MM.1S (cell line): ENCODE results near the gene METTL16.

Experiments
- DNase-seq: peaks from one replicate; pipeline ENCODE4 v3.0.0-alpha.2; 2015
- H2AFZ ChIP-seq: fragments of 300-600 bp; sonication (generic); 2 replicates; pipeline ENCODE4 v1.6.0; 2016; ENCODE audit warnings: antibody characterized with exemption, low read length
- H3F3A ChIP-seq: fragments of 300-600 bp; sonication (generic); 2 replicates; pipeline ENCODE4 v1.6.1; 2016; ENCODE audit warnings: mild to moderate bottlenecking, antibody characterized with exemption, low read length, moderate library complexity, mixed read lengths; ENCODE audit not compliant: insufficient read depth
- H3K27ac ChIP-seq: fragments of 300-600 bp; sonication (generic); 2 replicates; pipeline ENCODE4 v1.5.1; 2016; ENCODE audit warnings: mild to moderate bottlenecking, low read length
- H3K27me3 ChIP-seq: fragments of 300-600 bp; sonication (generic); replicated peaks from 2 replicates; pipeline ENCODE4 v1.6.0; 2016; ENCODE audit warnings: low read length; ENCODE audit not compliant: insufficient read depth
- H3K36me3 ChIP-seq: fragments of 300-600 bp; sonication (generic); replicated peaks from 2 replicates; pipeline ENCODE4 v1.6.1; 2016; ENCODE audit warnings: mild to moderate bottlenecking, low read length, mixed read lengths; ENCODE audit not compliant: insufficient read depth
- H3K4me1 ChIP-seq: fragments of 300-600 bp; sonication (generic); 2 replicates; pipeline ENCODE4 v1.6.1; 2016; ENCODE audit warnings: low read length, mixed read lengths
- H3K4me2 ChIP-seq: fragments of 300-600 bp; sonication (generic); 2 replicates; pipeline ENCODE4 v1.6.0; 2016; ENCODE audit warnings: low read depth, low read length
- H3K4me3 ChIP-seq: fragments of 300-600 bp; sonication (generic); 2 replicates; pipeline ENCODE4 v1.5.1; 2016; ENCODE audit warnings: low read length, mixed read lengths
- H3K79me2 ChIP-seq: fragments of 300-600 bp; sonication (generic); 2 replicates; pipeline ENCODE4 v1.6.1; 2016; ENCODE audit warnings: mixed run types, low read length, mixed read lengths
- H3K9ac ChIP-seq: fragments of 300-600 bp; sonication (generic); 2 replicates; pipeline ENCODE4 v1.6.1; 2016; ENCODE audit warnings: low read length, mixed read lengths
- H3K9me2 ChIP-seq: fragments of 300-600 bp; sonication (generic); replicated peaks from 2 replicates; pipeline ENCODE4 v1.6.1; 2016; ENCODE audit warnings: mild to moderate bottlenecking, low read length, mixed read lengths; ENCODE audit not compliant: insufficient read depth
- H3K9me3 ChIP-seq: fragments of 300-600 bp; sonication (generic); replicated peaks from 2 replicates; pipeline ENCODE4 v1.6.1; 2016; ENCODE audit warnings: mild to moderate bottlenecking, low read length, mixed read lengths; ENCODE audit not compliant: insufficient read depth
- H4K20me1 ChIP-seq: fragments of 300-600 bp; sonication (generic); 2 replicates; pipeline ENCODE4 v1.6.1; 2016; ENCODE audit warnings: mild to moderate bottlenecking, low read length, moderate library complexity, mixed read lengths; ENCODE audit not compliant: insufficient read depth
- CTCF ChIP-seq: fragments of 300-600 bp; sonication (generic); IDR thresholded peaks from 2 replicates; pipeline ENCODE4 v1.5.1; 2016; ENCODE audit warnings: antibody characterized with exemption, low read length, mixed read lengths
- EZH2 ChIP-seq: fragments of 300-600 bp; sonication (generic); optimal IDR thresholded peaks from 2 replicates; pipeline ENCODE3; 2017; ENCODE audit warnings: low read depth, mild to moderate bottlenecking, antibody characterized with exemption, low read length, mixed read lengths
- EZH2phosphoT487 ChIP-seq: fragments of 300-600 bp; sonication (generic); IDR thresholded peaks from 2 replicates; pipeline ENCODE4 v1.6.1; 2018; ENCODE audit warnings: antibody characterized with exemption, low read length

The METTL16 gene

GRCh38 chr17:2378905-2379304 lies 132.8 kb downstream of the METTL16 start:
- H4K20me1 ChIP-seq = no peaks in the 10 kb centered on the region
- H3K9me2 ChIP-seq = no peaks in the 10 kb centered on the region
- no peaks in the 10 kb centered on the region for H3K9me3 ChIP-seq
- H3K36me3 ChIP-seq = no peaks in the 10 kb centered on the region
- 0 out of 2 replicates have a peak, but pooled peaks cover 7% of the 10 kb centered on the region for H3F3A ChIP-seq
- H2AFZ ChIP-seq = no peak overlapping the region
- no peak overlapping the region for H3K9ac ChIP-seq
- H3K79me2 ChIP-seq = no peaks in the 10 kb centered on the region
- TF ChIP-seq EZH2 (no peak), CTCF (no peak), EZH2phosphoT487 (no peak)
- H3K4me3 ChIP-seq = no peak overlapping the region
- DNase-seq = no peak
- no peaks in the 10 kb centered on the region for H3K4me1 ChIP-seq
- H3K4me2 ChIP-seq = no peak overlapping the region
- H3K27me3 ChIP-seq = no peaks in the 10 kb centered on the region
- H3K27ac ChIP-seq = no peak overlapping the region

- H3K4me3 ChIP-seq = no peak overlapping the region
- no peaks in the 10 kb centered on the region for H3K9me2 ChIP-seq
- no peak overlapping the region for H3K27ac ChIP-seq
- no peaks in the 10 kb centered on the region for H3F3A ChIP-seq
- no peak overlapping the region for H3K9ac ChIP-seq
- no peaks in the 10 kb centered on the region for H3K36me3 ChIP-seq
- no peaks in the 10 kb centered on the region for H3K9me3 ChIP-seq
- H3K79me2 ChIP-seq = no peaks in the 10 kb centered on the region
- no peaks in the 10 kb centered on the region for H4K20me1 ChIP-seq
- H2AFZ ChIP-seq = no peak overlapping the region
- H3K4me1 ChIP-seq = no peaks in the 10 kb centered on the region
- H3K4me2 ChIP-seq = no peak overlapping the region
- no peaks in the 10 kb centered on the region for H3K27me3 ChIP-seq
- TF ChIP-seq EZH2 = no peak
- no peak for DNase-seq
Measured at GRCh38 chr17:2377659-2378058, 134.0 kb downstream of the METTL16 start.

DNA sequence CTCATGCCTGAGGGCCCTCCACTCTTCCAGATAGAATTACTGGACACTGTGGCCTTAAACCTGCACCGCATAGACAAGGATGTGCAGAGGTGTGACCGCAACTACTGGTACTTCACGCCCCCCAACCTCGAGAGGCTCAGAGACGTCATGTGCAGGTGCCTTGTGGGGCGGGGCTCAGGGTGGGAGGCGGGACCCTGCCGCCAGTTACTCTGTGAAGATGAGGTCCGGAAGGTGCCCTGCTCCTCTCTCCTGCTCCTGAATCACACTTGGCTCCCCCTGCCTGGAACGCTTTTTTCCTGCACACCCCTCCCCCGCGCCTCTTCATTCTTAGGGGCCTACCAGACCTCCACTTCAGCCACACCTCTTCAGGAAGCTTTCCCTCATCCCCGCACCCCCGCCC lies 135.6 kb downstream of the METTL16 start:
- Histone ChIP-seq H3K27me3 (no peaks in the 10 kb centered on the region), H3K27ac (no peak overlapping the region), H3K4me3 (no peak overlapping the region), H3K9ac (no peak overlapping the region), H3F3A (no peaks in the 10 kb centered on the region), H3K36me3 (no peaks in the 10 kb centered on the region), H3K79me2 (no peaks in the 10 kb centered on the region), H3K4me1 (no peaks in the 10 kb centered on the region), H3K4me2 (no peak overlapping the region), H2AFZ (no peak overlapping the region), H3K9me3 (no peaks in the 10 kb centered on the region), H4K20me1 (no peaks in the 10 kb centered on the region), H3K9me2 (no peaks in the 10 kb centered on the region)
- TF ChIP-seq EZH2phosphoT487 (no peak), EZH2 (no peak), CTCF (no peak)
- DNase-seq = no peak

- H3K36me3 ChIP-seq = no peaks in the 10 kb centered on the region
- H3K4me2 ChIP-seq = no peak overlapping the region
- no peaks in the 10 kb centered on the region for H3K79me2 ChIP-seq
- H3F3A ChIP-seq = no peaks in the 10 kb centered on the region
- DNase-seq = no peak
- H3K27me3 ChIP-seq = no peaks in the 10 kb centered on the region
- no peak overlapping the region for H3K4me3 ChIP-seq
- no peak overlapping the region for H3K9ac ChIP-seq
- H3K4me1 ChIP-seq = no peaks in the 10 kb centered on the region
- no peaks in the 10 kb centered on the region for H3K9me3 ChIP-seq
- no peak overlapping the region for H2AFZ ChIP-seq
- H4K20me1 ChIP-seq = no peaks in the 10 kb centered on the region
- H3K27ac ChIP-seq = no peak overlapping the region
- TF ChIP-seq EZH2phosphoT487 = no peak
- TF ChIP-seq EZH2 = no peak
- no peaks in the 10 kb centered on the region for H3K9me2 ChIP-seq
Measured at GRCh38 chr17:2375406-2375805, 136.3 kb downstream of the METTL16 start.
